HG02973 (cell line): Measurements from ENCODE around the gene ADGRD1.

Experiments
- ATAC-seq: cut with Tn5 transposase; IDR thresholded peaks from one replicate; pipeline ENCODE4 v1.9.1; 2021; ENCODE audit warnings: moderate library complexity; ENCODE audit not compliant: unreplicated experiment

The ADGRD1 gene

DNA sequence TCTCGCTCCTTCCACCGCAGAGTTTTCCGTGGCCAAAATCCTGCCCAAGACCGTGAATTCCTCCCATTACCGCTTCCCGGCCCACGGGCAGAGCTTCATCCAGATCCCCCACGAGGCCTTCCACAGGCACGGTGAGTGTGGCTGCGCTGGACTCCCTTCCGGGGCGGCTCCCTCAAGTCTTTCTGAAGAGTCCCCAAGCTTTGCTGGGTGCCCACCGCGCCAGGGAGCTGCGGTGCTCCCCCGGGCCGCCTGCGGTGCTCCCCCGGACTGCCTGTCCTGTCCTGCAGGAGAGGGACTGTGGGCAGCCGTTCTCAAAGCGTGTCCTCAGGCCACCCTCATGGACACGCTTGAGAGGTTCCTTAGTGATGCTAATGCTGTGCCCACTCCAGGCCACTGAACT is 50.5 kb downstream of the ADGRD1 start:
- no peak for ATAC-seq

DNA sequence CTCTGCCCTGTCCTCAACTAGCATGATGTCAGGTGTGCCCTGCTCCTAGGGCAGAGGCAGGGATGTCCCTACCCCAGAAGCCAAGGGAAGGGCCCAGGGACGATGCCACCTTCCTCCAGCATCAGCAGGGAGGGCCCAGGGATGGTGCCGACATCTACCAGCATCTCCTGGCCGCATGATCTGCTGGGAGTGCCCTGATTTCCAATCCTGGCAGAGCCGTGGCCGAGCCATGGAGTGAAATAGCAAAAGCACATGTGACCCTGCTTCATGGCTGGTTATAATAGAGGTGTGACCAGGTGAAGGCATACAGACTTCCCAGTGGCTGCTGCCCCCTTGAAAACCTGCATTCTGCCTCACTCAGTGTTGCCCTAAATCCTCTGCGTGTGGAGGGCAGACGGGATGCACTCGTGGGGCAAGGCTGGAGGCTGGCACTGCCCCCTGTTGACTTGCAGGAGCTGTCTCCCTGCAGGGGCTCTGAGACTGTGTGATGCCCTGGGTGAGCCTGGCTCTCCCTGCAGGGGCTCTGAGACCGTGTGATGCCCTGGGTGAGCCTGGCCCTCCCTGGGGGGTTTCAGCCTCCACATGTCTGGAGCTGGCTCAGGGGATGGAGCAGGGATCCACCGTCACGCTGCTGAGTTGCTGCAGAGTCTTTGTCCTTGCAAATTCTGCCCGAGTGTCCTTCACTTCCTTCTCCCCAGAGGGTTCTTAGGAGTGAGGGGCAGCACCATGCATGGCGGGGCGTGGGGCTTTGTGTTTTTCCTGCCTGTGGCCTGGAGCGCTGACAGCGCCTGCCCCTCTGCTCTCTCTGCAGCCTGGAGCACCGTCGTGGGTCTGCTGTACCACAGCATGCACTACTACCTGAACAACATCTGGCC is 51.7 kb downstream of the ADGRD1 start:
- no peak for ATAC-seq

DNA sequence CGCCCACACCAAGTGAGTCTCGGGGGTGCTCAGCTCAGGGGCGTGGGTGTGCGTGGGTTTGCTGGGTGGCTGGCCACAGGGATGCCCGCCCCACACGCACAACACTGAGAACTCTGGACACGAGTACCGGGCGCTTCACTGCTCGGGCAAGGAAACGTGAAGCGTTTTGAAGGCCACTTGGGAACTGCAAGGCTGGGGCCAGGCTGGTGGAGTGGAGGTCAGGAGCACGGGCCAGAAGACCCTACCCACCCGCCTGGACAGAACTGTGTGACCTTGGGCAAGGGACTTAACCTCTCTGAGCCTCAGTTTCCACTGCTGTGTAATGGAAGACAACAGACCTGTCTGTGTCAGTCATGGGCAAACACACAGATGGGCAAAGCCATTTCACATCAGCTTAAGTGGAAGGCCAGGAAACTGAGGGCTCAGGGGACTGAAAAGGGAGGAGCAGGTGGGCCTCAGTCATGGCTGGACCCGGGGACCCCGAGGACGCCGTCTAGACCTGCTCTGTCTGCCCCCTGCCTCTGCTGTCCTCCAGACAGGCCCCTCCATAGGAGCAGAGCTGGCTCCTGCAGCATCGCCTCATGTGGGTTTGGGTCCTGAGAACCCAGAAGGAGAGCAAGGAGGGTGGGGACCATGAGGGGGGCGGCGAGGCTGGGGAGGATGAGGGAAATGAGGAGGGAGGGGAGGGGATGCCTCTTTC is 52.5 kb downstream of the ADGRD1 start:
- ATAC-seq = no peak

DNA sequence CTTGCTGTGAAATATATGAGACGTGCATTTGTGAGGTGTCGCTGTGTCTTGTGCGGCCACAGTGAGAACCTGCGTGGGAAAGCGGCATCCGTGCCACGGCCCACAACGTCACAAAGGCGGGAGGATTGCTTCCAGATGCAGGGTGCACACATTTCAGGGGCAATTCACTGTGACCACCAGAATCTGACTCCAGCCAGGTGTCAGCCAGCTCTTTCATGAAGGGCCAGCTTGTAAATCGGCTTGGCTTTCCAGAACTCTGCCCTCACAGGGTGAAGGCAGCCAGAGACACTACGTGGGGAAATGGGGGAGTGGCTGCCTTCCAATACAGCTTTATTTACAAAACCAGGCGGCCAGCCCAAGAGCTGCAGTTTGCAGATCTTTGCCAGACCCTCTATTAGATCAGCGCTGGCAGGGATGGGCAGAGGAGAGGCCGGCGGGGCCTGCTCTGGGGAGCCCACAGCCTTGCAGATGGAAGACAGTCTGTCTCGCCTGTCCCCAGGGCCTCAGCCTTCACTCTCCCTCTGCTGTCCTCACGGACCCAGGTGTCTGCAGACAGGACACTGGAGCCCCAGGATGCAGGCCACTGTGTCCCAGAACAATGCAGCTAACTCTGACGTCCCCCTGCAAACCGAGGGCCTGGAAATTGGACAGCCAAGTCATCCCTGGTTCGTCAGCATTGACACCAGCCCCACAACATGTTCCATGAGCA is 53.5 kb downstream of the ADGRD1 start:
- no peak for ATAC-seq

DNA sequence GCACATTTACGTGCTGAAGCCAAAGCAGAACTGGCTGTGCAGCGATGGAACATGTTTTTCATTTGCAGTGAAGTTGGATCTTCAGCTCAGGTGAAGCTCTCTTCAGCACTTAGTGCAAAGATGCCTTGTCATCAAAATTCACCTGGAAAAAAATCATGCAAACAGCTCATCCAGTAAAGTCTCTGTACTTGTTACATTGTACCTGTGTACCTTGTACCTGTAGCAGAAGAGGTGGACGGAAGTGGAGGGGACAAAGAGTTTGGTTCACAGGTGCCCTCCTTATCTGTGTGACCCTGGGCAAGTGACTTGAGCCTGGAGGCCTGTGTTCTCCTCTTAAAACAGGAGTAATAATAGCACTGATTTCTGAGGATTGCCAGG is 54.0 kb downstream of the ADGRD1 start:
- ATAC-seq = no peak

DNA sequence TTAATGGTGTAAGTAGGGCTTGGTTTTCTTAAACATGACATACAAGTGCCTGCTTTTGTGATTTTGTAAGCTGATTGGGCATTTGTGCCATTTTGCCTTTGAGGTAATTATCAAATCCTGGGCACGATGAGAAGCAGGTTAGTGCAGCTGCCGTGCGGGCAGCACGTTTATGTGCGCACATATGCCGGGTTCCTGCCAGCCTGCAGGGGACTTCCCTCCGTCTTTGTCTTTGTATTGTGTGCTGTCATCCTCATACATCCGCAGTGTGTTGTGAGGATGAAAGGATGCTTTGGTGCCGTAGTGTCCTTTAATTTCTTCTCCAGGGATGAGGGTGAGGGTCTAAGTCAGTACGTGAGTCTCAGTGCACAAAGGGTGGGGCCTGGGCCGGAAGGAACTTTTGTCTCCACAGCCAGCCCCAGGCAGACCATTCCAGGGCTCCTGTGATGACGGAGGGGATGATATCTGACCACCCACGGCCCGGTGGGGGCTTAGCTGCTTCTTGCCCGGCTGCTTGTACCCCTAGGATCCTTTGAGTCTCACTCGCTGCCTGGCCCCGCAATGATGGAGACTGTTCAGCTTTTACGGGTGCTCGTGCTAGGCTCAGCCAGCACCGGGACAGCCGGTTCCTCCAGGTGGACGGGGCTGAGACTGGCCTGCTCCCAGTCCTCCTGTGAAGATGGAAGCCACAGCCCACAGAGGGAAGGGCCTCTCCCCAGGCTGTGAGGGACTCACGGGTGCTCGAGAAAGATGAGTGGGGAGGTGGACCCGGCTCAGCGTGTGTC is 54.6 kb downstream of the ADGRD1 start:
- no peak for ATAC-seq

DNA sequence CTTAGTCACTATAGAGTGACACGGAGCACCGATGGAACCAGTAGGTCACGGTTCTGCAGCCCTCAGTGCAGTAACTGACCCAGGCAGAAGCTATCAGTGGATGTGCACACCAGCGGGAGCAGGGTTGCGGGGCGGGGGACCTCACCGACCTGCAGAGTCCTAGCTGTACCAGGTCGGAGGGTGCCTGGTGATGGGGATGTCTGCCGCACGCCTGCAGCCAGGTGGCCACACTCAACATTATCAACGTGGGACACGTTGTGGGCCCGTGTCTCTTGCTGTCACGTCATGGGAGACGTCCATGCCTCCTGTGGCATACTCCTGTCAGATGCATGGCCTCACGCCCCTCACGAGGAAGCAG is 55.2 kb downstream of the ADGRD1 start:
- no peak for ATAC-seq

DNA sequence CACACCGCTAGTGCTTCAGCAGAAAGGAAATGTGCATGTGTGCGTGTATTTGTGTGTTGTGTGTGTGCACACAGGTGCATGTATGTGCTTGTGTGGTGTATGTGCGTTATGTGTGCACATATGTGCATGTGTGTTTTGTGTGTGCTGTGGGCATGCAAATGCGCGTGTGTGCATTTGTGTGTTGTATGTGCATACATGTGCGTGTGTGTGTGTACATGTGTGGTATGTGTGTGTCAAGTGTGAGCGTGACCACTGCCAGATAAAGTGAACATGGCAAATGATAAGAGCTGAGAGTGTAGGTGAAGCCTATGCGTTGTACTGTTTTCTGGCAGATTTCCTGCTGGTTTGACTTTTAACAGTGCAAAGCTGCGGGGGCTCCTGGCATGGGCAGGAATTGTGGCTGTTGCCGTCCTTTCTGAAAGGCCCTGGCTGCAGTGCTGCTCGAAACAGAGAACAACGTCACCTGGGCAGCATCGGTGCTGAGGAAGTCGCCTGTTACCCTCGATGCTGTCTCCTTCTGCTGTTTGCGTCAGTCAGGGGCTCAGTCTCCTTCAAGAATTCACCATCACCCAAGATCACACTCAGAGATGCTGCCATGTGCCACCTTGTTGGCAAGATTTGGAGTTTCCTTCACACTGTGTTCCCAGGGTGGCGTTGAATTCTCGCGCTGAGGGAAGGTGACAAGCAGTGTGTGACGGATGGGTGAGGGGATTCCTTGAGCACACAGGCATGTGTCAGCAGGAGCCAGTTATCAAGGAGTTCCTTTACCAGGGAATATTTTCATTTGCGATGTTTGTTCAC is 56.1 kb downstream of the ADGRD1 start:
- no peak for ATAC-seq

DNA sequence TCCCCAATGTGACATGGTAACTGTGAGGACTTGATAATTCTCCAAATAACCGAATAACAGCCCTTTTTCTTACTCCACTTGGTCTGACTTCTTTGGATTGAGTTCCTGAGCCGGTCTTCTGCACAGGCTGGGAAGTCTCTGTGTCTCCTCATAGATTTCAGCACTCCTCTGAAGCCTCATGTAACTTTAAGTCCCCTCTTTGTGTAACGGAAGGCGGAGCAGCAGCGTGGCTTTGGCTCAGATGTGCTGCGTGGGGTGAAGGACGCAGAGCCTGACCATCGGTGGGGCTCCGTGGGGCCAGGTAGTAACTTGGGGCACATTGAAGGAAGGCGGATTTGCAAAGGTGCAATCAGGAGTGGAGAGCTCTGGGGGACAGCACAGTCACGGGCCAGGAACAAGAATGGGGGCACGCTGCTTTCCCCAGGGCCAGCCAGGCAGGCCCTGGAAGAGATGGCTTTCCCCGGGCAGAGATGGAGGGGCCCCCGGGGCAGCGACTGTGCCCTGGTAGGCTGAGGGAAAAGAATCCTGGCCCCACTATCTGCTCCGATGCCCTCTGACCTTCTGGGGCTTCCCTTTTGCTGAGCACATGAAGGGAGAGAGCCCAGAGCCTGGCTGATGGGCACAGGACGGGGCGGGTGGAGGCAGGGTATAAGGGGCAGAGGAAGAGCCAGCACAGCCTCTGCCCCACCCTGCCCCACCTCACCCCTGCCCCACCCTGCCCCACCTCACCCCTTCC is 56.9 kb downstream of the ADGRD1 start:
- no peak for ATAC-seq

DNA sequence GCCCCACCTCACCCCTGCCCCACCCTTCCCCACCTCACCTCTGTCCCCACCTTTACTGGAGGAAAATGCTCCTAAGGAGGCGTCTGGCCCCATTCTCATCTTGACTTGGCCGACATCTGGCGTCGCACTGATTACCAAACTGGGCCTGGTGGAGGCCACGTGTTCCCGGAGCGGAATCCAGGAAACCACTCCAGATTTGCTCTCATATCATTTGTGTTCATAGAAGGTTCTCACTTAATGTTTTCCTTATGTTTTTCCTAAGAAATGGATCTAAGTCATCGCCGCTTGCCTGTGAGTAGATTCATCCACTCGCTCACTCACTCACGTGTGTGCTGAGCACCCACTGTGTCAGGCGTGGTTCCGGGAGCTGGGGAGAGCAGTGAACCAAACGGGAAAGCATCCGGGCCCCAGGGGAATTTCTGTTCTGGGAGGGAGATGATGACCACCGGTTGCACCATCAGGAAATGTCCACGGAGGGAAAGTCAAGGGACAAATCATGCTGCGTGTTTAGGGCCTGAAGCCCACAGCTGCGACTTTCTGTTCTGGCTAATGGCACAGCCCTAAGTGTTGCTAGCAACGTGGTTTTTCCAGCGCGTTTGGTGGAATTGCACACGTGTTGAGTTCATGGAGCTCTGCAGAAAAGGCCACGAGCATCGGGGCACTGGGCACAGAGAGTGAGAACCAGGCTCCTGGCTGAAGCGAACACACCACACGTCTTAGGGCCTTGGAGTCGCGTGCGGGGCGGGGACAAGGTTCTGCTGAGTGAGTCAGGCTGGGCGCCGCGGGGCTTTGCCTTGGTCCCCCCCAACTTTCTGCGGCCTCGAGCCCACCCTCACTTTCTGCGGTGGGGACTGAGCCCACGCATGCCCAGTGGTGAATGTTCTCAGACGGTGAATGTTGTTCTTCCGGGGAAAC is 57.7 kb downstream of the ADGRD1 start:
- no peak for ATAC-seq

DNA sequence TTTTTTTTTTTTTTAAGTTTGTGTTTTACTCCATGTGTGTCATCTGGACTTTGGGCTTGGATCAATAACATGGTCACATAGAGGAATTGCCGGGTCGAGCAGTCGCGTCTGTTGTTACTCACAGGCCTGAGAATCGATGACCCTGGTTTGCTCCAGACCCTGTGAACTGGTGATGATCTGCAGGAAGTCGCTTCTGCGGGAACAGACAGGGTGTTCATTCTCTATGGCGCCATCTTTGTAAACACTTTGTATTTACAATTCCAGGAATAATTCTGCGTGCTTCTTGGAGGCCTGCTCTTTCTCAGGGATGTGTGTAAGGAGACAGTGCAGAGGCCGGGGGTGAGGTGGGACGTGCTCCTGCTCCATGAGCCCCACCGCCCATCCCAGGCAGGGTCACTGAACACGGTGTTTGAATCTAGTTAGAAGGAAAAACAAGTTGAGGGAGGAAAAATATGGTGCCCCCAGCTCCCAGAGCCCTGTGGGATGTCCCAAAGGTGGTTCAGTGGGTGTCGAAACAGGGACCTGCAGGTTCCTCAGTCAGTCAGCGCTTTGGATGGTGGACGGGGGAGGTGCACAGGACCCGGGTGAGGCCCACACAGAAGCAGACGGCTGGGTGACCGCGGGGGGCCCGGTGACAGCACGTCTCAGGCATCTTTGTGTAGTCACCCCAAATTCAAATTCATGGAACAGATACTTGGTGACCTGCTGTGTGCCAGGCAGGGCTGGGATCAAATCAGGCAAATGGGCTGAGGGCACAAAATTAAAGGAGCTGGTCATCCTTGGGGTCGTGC is 58.8 kb downstream of the ADGRD1 start:
- no peak for ATAC-seq

DNA sequence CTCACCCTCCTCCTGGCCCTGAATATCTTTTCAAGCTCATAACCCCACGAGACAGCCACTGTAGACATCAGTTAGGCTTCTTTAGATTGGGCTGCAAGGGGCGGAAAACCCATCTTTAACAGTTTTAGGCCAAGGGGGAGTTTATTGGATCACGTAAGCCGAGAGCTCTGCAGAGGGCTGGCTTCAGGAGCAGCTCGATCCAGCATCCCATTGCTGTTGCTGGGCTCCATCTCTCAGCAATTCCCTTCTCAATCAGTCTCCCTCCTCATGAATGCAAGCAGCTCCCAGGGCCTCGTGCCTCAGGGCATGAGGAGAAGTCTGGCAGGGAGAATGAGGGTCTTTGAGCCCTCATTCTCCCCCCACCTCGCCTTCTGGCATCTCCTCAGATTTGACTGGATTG is 59.4 kb downstream of the ADGRD1 start:
- ATAC-seq = no peak

DNA sequence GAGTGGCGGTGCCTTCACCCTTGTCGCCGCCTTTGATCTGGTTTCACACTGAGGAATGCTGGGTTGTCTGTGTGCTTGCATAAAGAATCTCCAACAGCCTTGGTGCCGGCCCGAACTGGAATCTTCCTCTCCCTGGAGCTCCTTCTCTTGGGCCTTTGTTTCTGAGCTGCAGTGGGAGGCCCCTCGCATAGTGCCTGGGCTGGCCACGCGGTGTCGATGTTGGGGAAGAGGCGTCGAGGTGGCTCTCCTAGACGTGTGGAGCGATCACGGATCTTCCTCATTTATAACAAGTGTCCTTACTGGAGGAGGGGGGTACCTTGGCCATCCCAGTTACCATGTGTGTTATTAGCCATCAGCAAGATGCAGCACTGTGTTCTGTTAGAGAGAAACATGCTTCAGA is 60.6 kb downstream of the ADGRD1 start:
- no peak for ATAC-seq

DNA sequence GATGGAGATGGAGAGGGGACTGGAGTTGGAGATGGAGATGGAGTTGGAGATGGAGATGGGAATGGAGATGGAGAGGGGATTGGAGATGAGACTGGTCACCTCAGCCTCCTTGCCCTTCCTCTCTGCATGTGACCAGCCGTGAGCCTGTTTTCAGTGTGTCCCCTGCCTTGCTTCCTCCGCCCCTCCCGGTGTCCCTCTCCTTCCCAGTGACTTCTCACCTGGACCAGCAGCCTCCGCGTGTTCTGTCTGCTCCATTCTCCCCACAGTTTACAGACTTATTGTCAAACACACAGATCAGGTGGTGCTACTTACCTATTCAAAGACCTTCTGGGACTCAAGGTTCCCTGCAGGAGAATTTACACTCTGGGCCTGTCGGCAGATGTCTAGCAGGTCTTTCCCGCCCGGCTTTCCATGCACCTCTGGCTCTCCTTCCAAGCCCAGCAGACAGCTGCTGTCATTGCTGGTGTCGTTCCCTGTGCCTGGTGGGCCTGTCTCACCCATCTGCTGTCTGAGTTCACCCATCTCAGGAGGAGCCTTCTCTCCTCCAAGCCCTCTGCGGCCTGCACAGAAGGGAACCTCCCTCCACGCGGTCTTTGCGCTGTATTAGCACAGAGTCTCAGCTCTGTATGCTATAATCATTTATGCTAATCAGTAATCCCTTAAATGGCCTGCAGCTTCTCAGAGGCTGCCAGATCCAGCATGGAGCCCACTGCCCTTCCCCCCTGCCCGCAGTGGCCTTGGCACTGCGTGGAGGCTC is 62.1 kb downstream of the ADGRD1 start:
- no peak for ATAC-seq

DNA sequence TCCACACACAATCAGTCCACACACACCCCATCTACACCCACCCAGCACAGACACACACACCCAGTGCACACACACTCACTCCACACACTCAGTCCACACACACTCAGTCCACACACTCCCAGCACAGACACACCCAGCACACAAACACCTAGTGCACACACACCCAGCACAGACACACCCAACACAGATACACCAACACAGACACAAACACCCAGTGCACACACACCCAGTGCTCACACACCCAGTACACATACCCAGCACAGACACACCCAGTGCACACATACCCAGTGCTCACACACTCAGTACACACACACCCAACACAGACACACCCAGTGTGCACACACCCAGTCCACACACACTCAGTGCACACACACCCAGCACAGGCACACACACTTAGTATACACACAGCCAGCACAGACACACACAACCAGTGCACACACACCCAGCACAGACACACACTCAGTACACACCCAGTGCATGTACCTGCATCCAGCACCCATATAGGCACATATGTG is 63.8 kb downstream of the ADGRD1 start:
- ATAC-seq = no peak

DNA sequence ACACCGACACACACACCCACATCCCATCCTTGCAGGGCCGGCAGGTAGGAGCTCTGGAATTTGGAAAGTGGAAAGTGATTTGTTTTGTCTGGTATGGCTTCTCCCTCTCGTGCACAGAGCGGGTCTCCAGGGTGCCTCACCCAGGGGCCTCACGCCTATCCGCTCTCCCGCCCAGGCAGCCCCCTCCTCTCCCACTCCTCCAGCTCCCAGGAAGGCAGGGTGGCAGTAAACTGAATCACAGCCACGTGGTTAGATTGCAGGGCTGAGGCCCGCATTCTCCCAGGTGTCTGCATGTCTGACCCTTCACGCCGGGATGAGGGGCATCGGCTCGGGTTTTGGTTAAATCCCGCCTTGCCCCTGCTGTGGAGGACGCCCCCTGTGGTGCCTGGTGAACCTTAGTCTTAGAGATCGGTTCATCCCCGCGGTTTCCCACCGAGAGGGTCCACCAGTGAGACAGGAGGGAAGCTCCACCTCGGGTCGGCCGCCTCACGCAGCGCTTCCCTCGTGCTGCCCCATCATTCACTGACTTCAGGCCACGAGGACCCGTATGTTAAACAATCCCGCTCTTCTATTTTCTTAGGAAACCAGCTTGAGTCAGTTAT is 64.4 kb downstream of the ADGRD1 start:
- ATAC-seq = no peak
